ENCODE results near the gene CCDC102B.
"Not testable (repeated sequence)": the region's sequence is repeated elsewhere in the genome, so short reads cannot be mapped to it uniquely, and the experiment has no call there.

Gene CCDC102B

GRCh38 chr18:68797871-68798270, at the start of gene CCDC102B:
Gene CCDC102B (plus strand): TSS chr18:68798080. CDS start chr18:68836764, 38,684 bp downstream.
- no peak for DNase-seq

GRCh38 chr18:68757126-68757525, 40.8 kb upstream of the CCDC102B start:
- no peak for DNase-seq

- DNase-seq = no peak
These were observed 38.6 kb upstream of the CCDC102B start for GRCh38 chr18:68759308-68759707.

- no peak for DNase-seq
These were observed 34.8 kb upstream of the CCDC102B start for GRCh38 chr18:68763083-68763482.

- DNase-seq = no peak
These were observed 33.9 kb upstream of the CCDC102B start for GRCh38 chr18:68764016-68764415.

GRCh38 chr18:68766433-68766832, 31.4 kb upstream of the CCDC102B start:
- no peak for DNase-seq

GRCh38 chr18:68769461-68769860, 28.4 kb upstream of the CCDC102B start:
- no peak for DNase-seq

- no peak for DNase-seq
These were observed 25.6 kb upstream of the CCDC102B start for GRCh38 chr18:68772268-68772667.

GRCh38 chr18:68778280-68778886, 19.5 kb upstream of the CCDC102B start:
- no peak for DNase-seq

- no peak for DNase-seq
These were observed 18.7 kb upstream of the CCDC102B start for GRCh38 chr18:68779169-68779568.

- DNase-seq = no peak
These were observed 16.9 kb upstream of the CCDC102B start for GRCh38 chr18:68780802-68781635.

GRCh38 chr18:68783506-68783905, 14.4 kb upstream of the CCDC102B start:
- DNase-seq = no peak

- DNase-seq = no peak
These were observed 13.8 kb upstream of the CCDC102B start for GRCh38 chr18:68784071-68784470.

- not testable (repeated sequence) for DNase-seq
These were observed 7.6 kb upstream of the CCDC102B start for GRCh38 chr18:68790290-68790689.

GRCh38 chr18:68791801-68792200, 6.1 kb upstream of the CCDC102B start:
- DNase-seq = no peak

GRCh38 chr18:68793951-68794350, 3.9 kb upstream of the CCDC102B start:
- DNase-seq = no peak

GRCh38 chr18:68796936-68797690, 767 bp upstream of the CCDC102B start:
- no peak for DNase-seq

- no peak for DNase-seq
These were observed 2.2 kb downstream of the CCDC102B start for GRCh38 chr18:68800075-68800474.

- no peak for DNase-seq
These were observed 5.5 kb downstream of the CCDC102B start for GRCh38 chr18:68803356-68803755.

GRCh38 chr18:68817584-68817983, 19.7 kb downstream of the CCDC102B start:
- DNase-seq = no peak

- no peak for DNase-seq
These were observed 20.7 kb downstream of the CCDC102B start for GRCh38 chr18:68818584-68818983.

- DNase-seq = no peak
These were observed 25.0 kb downstream of the CCDC102B start for GRCh38 chr18:68822926-68823325.

GRCh38 chr18:68826121-68826520, 28.2 kb downstream of the CCDC102B start:
- DNase-seq = no peak
